Gastroesophageal sphincter (tissue), 4 donors: Measurements from ENCODE around the gene FOLR1. TPM values are rescaled to one million over a fixed set of nuclear protein-coding genes. Genes with fewer than 3 reads are reported as not detected.
A peak's percentile ranks its signal among the peaks of the same experiment; 100 is the strongest.

ENCODE experiments used
- ATAC-seq: fragments of 150-250 bp; one replicate; pipeline ENCODE4 v1.9.1; 2016; ENCODE audit warnings: mild to moderate bottlenecking, moderate library complexity
- H3K27ac ChIP-seq, 4 donors: fragments of 200-600 bp; sonication (generic) in 3 of 4; 1 replicate in 3 of 4; 2 replicates in 1 of 4; pipeline ENCODE4 v1.5.1; 2016 to 2019
- H3K27me3 ChIP-seq: fragments of 200-600 bp; sonication (generic); one replicate; pipeline ENCODE4 v1.5.1; 2019
- H3K36me3 ChIP-seq, 2 donors: fragments of 200-600 bp; sonication (generic); one replicate each; pipeline ENCODE4 v1.5.1; 2019; ENCODE audit warnings: control low read depth in 1 of 2
- H3K4me1 ChIP-seq, 3 donors: fragments of 200-600 bp; sonication (generic); 1 replicate in 2 of 3; 2 replicates in 1 of 3; pipeline ENCODE4 v1.5.1; 2016 to 2019; ENCODE audit warnings: control low read depth in 2 of 3
- H3K4me3 ChIP-seq, 2 donors: fragments of 200-600 bp; sonication (generic); one replicate each; pipeline ENCODE4 v1.5.1; 2019; ENCODE audit warnings: mild to moderate bottlenecking in 1 of 2, moderate library complexity in 1 of 2
- H3K9me3 ChIP-seq, 3 donors: fragments of 200-600 bp; sonication (generic); one replicate each; pipeline ENCODE4 v1.5.1; 2017 to 2019; ENCODE audit warnings: control low read depth in 2 of 3
- CTCF ChIP-seq, 4 experiments: fragments of 200-600 bp in 2 of 4; fragments of 450-650 bp in 2 of 4; sonication (generic) in 1 of 4; IDR thresholded peaks; one replicate each; pipeline ENCODE4 v1.5.1; 2017 to 2019; ENCODE audit warnings: antibody characterized with exemption in 4 of 4, mild to moderate bottlenecking in 2 of 4, moderate library complexity in 2 of 4
- EP300 ChIP-seq: sonication (generic); formaldehyde crosslinking; IDR thresholded peaks from one replicate; pipeline ENCODE4 v1.6.1; 2017; ENCODE audit warnings: antibody characterized with exemption, mild to moderate bottlenecking
- POLR2A ChIP-seq, 2 donors: fragments of 450-650 bp; IDR thresholded peaks; one replicate each; pipeline ENCODE4 v1.6.1; 2017; ENCODE audit warnings: antibody characterized with exemption in 2 of 2, mild to moderate bottlenecking in 2 of 2, moderate library complexity in 1 of 2
- POLR2AphosphoS5 ChIP-seq: sonication (generic); formaldehyde crosslinking; IDR thresholded peaks from one replicate; pipeline ENCODE4 v1.6.1; 2017; ENCODE audit warnings: antibody characterized with exemption
- WGBS, 2 donors: methylation state at CpG; one replicate each; pipeline ENCODE4 v1.1.5; 2018; ENCODE audit warnings: low coverage in 1 of 2; 5-methylcytosine and 5-hydroxymethylcytosine counted together
- total RNA-seq, 4 donors: library from RNA; depleted of rRNA; stranded (reverse); fragments of >200 nt; gene quantifications; one replicate each; pipeline ENCODE4 v1.1.0, GENCODE V29; 2016

Gene FOLR1
- total RNA-seq, 4 donors from 2014 or later = 0.81 to 23.7 TPM; not detected in 2

- no peaks in the 10 kb centered on the region for H3K27me3 ChIP-seq
- H3K27ac ChIP-seq = peak within 1 kb of the TSS; percentile 92 to 99 (median 94)
- H3K4me1 ChIP-seq = peaks cover 0 to 52% (median 19%) of the 10 kb centered on the region in 3 donors
- peak within 1 kb of the TSS; percentile 88 to 95 for H3K4me3 ChIP-seq
- peaks cover 0 to 23% of the 10 kb centered on the region in 2 donors for H3K36me3 ChIP-seq
- no peaks in the 10 kb centered on the region for H3K9me3 ChIP-seq
- TF ChIP-seq POLR2A (IDR thresholded peaks at IDR 0.05) (no peak), POLR2AphosphoS5 (no peak), CTCF (IDR thresholded peaks at IDR 0.05) (no peak), EP300 (no peak)
- no CpG with 5 or more reads among the region's 81 CpGs for WGBS, 2 donors
- no peak for ATAC-seq
Measured at GRCh38 chr11:72224564-72225410, 32.8 kb downstream of the FOLR1 start, which contains the start of gene INPPL1. TSS of gene INPPL1 (plus strand) at chr11:72224767. CDS start at chr11:72224985, 218 bp downstream.

- no peak for TF ChIP-seq POLR2A (IDR thresholded peaks at IDR 0.05)
- TF ChIP-seq EP300 = no peak
- no peak for TF ChIP-seq CTCF (IDR thresholded peaks at IDR 0.05)
- no peak for TF ChIP-seq POLR2AphosphoS5
- Histone ChIP-seq H3K27ac (peak overlapping the region in 3 of 4 donors; percentile 92 to 99 (median 95)), H3K9me3 (no peaks in the 10 kb centered on the region), H3K4me1 (peaks cover 0 to 52% (median 19%) of the 10 kb centered on the region in 3 donors), H3K36me3 (peaks cover 0 to 30% of the 10 kb centered on the region in 2 donors), H3K4me3 (peak overlapping the region; percentile 88 to 95), H3K27me3 (no peaks in the 10 kb centered on the region)
- no peak for ATAC-seq
- 0 to 22% methylated on average over 5 to 6 of the region's 11 CpGs for WGBS, 2 donors
Measured at GRCh38 chr11:72225411-72225951, 33.5 kb downstream of the FOLR1 start.

- 54 to 87% methylated on average over 3 to 4 of the region's 5 CpGs for WGBS, 2 donors
- H3K36me3 ChIP-seq = peaks cover 0 to 42% of the 10 kb centered on the region in 2 donors
- H3K27ac ChIP-seq = peak overlapping the region in 2 of 4 donors; percentile 12 to 92
Measured at GRCh38 chr11:72226701-72227100, 34.8 kb downstream of the FOLR1 start.

GRCh38 chr11:72227316-72228228 lies 35.6 kb downstream of the FOLR1 start:
- Histone ChIP-seq H3K36me3 (peaks cover 0 to 51% of the 10 kb centered on the region in 2 donors), H3K9me3 (no peaks in the 10 kb centered on the region), H3K4me1 (peaks cover 0 to 54% (median 17%) of the 10 kb centered on the region in 3 donors), H3K27me3 (no peaks in the 10 kb centered on the region), H3K27ac (peak overlapping the region in 3 of 4 donors; percentile 11 to 54 (median 34)), H3K4me3 (no peak overlapping the region)
- no peak for ATAC-seq
- WGBS, 2 donors = 80 to 94% methylated on average over 3 to 4 of the region's 14 CpGs
- TF ChIP-seq POLR2A (IDR thresholded peaks at IDR 0.05) (no peak), EP300 (no peak), CTCF (IDR thresholded peaks at IDR 0.05) (no peak), POLR2AphosphoS5 (no peak)

More at GRCh38 chr11:72226701-72227100, 34.8 kb downstream of the FOLR1 start:
- no peak overlapping the region for H3K4me3 ChIP-seq
- no peaks in the 10 kb centered on the region for H3K9me3 ChIP-seq
- no peak for ATAC-seq
- no peaks in the 10 kb centered on the region for H3K27me3 ChIP-seq
- peaks cover 0 to 58% (median 19%) of the 10 kb centered on the region in 3 donors for H3K4me1 ChIP-seq
- TF ChIP-seq POLR2A (IDR thresholded peaks at IDR 0.05) (no peak), CTCF (IDR thresholded peaks at IDR 0.05) (no peak), EP300 (no peak)
